ENCODE results near the gene GPR153.

Gene GPR153

GRCh38 chr1:6198646-6199297 is 62.1 kb downstream of the GPR153 start:
- no peak for DNase-seq

- no peak for DNase-seq
Observed at GRCh38 chr1:6197746-6198427, 63.0 kb downstream of the GPR153 start.

All from NCI-H1092 treated with DMSO at 0.1 percent for 48 hours (cell line).